SK-N-SH (cell line): Measurements from ENCODE around the gene PRDM10. TPM values are rescaled to one million over a fixed set of nuclear protein-coding genes. Genes with fewer than 3 reads are reported as not detected.
A peak's percentile ranks its signal among the peaks of the same experiment; 100 is the strongest.

Experiments used
- CTCF ChIA-PET: fragments of 300-600, 350-600 bp; formaldehyde crosslinking; extraction: SDS; loops from one replicate; lab custom pipeline; 2021; lab: Yijun Ruan, JAX
- POLR2A ChIA-PET: fragments of 350-600 bp; sonication (Branson Sonifier 250); formaldehyde crosslinking; extraction: SDS; loops from one replicate; lab custom pipeline; 2020; ENCODE audit warnings: antibody characterized with exemption, inconsistent platforms; lab: Yijun Ruan, JAX
- DNase-seq: peaks from one replicate; pipeline ENCODE4 v3.0.0; 2012
- H2AFZ ChIP-seq: fragments of 200-600 bp; sonication (generic); 2 replicates; pipeline ENCODE4 v1.8.1; 2016; ENCODE audit warnings: antibody characterized with exemption, mild to moderate bottlenecking, low read depth
- H3F3A ChIP-seq: fragments of 200-600 bp; sonication (generic); replicated peaks from 2 replicates; pipeline ENCODE3; 2016; ENCODE audit warnings: antibody characterized with exemption, mild to moderate bottlenecking; ENCODE audit not compliant: insufficient read depth
- H3K27ac ChIP-seq, 2 experiments: fragments of 200-500 bp in 1 of 2; fragments of 200-600 bp in 1 of 2; sonication (Bioruptor generic) in 1 of 2; sonication (generic), shearing (Covaris generic) in 1 of 2; 2 replicates each; pipeline versions ENCODE4 v1.5.1 to v1.6.1; 2014 to 2016; ENCODE audit warnings: low read depth in 2 of 2, inconsistent platforms in 1 of 2, low read length in 1 of 2, mild to moderate bottlenecking in 1 of 2, mixed read lengths in 1 of 2
- H3K27me3 ChIP-seq: fragments of 200-600 bp; sonication (generic), shearing (Covaris generic); 2 replicates; pipeline ENCODE4 v1.6.1; 2016; ENCODE audit warnings: mixed run types; ENCODE audit not compliant: insufficient read depth
- H3K36me3 ChIP-seq, 2 experiments: fragments of 200-500 bp in 1 of 2; fragments of 200-600 bp in 1 of 2; sonication (Bioruptor generic) in 1 of 2; sonication (generic) in 1 of 2; replicated peaks in 1 of 2; 2 replicates each; pipeline versions ENCODE3 to v1.5.1; 2014 to 2016; ENCODE audit warnings: low read length in 1 of 2, mild to moderate bottlenecking in 1 of 2; ENCODE audit not compliant: insufficient read depth in 2 of 2, control insufficient read depth in 1 of 2
- H3K4me1 ChIP-seq, 2 experiments: fragments of 200-500 bp in 1 of 2; fragments of 200-600 bp in 1 of 2; sonication (Bioruptor generic) in 1 of 2; sonication (generic), shearing (Covaris generic) in 1 of 2; 2 replicates each; pipeline versions ENCODE4 v1.5.1 to v1.6.1; 2014 to 2016; ENCODE audit warnings: low read depth in 1 of 2, low read length in 1 of 2, mixed run types in 1 of 2; ENCODE audit not compliant: insufficient read depth in 2 of 2, control insufficient read depth in 1 of 2
- H3K4me2 ChIP-seq: fragments of 200-600 bp; sonication (generic), shearing (Covaris generic); 2 replicates; pipeline ENCODE4 v1.6.1; 2017; ENCODE audit warnings: mixed run types
- H3K4me3 ChIP-seq, 2 experiments: fragments of 200-500 bp in 1 of 2; fragments of 200-600 bp in 1 of 2; sonication (Bioruptor generic) in 1 of 2; sonication (generic), shearing (Covaris generic) in 1 of 2; 2 replicates each; pipeline versions ENCODE4 v1.5.1 to v1.8.1; 2014 to 2016; ENCODE audit warnings: low read depth in 2 of 2, inconsistent platforms in 1 of 2, low read length in 1 of 2, mild to moderate bottlenecking in 1 of 2, mixed read lengths in 1 of 2, moderate library complexity in 1 of 2
- H3K79me2 ChIP-seq: fragments of 200-600 bp; sonication (generic); 2 replicates; pipeline ENCODE4 v1.8.1; 2017; ENCODE audit warnings: mild to moderate bottlenecking; ENCODE audit not compliant: insufficient read depth
- H3K9ac ChIP-seq: fragments of 200-600 bp; sonication (generic); 2 replicates; pipeline ENCODE4 v1.6.1; 2017; ENCODE audit warnings: mixed run types
- H3K9me2 ChIP-seq: fragments of 200-600 bp; sonication (generic); 2 replicates; pipeline ENCODE4 v1.6.1; 2017; ENCODE audit warnings: mixed run types
- H3K9me3 ChIP-seq: fragments of 200-600 bp; sonication (generic); 2 replicates; pipeline ENCODE4 v1.6.1; 2017; ENCODE audit warnings: mixed run types, mild to moderate bottlenecking, moderate library complexity
- H4K20me1 ChIP-seq: fragments of 200-600 bp; sonication (generic); 2 replicates; pipeline ENCODE4 v1.6.1; 2017; ENCODE audit warnings: mild to moderate bottlenecking, mixed run types; ENCODE audit not compliant: insufficient read depth
- ELF1 ChIP-seq: IDR thresholded peaks from 2 replicates; pipeline ENCODE4 v1.4.0; 2012
- EP300 ChIP-seq, 2 experiments: IDR thresholded peaks; 2 replicates each; pipeline versions ENCODE4 v1.4.0 to v1.6.1; 2012; ENCODE audit warnings: borderline replicate concordance in 1 of 2, low read depth in 1 of 2, low read length in 1 of 2
- JUND ChIP-seq: IDR thresholded peaks from 2 replicates; pipeline ENCODE4 v1.4.0; 2012
- MAX ChIP-seq: IDR thresholded peaks from 2 replicates; pipeline ENCODE4 v1.4.0; 2012; ENCODE audit warnings: low read depth
- MXI1 ChIP-seq: IDR thresholded peaks from 2 replicates; pipeline ENCODE4 v1.6.1; 2012; ENCODE audit warnings: mild to moderate bottlenecking, low read depth, low read length, improper control_type of control experiment
- NFIC ChIP-seq: IDR thresholded peaks from 2 replicates; pipeline ENCODE4 v1.4.0; 2012; ENCODE audit warnings: borderline replicate concordance
- NRF1 ChIP-seq: IDR thresholded peaks from 2 replicates; pipeline ENCODE4 v1.6.1; 2012; ENCODE audit warnings: low read depth, mild to moderate bottlenecking, low read length
- POLR2AphosphoS5 ChIP-seq: IDR thresholded peaks from 2 replicates; pipeline ENCODE4 v1.6.1; 2012; ENCODE audit warnings: low read depth, low read length
- RAD21 ChIP-seq: IDR thresholded peaks from 2 replicates; pipeline ENCODE4 v1.6.1; 2012; ENCODE audit warnings: mild to moderate bottlenecking, low read length
- REST ChIP-seq: IDR thresholded peaks from 2 replicates; pipeline ENCODE4 v1.6.1; 2012; ENCODE audit warnings: mild to moderate bottlenecking, low read depth, low read length, moderate library complexity
- TAF1 ChIP-seq: IDR thresholded peaks from 2 replicates; pipeline ENCODE4 v1.6.1; 2012; ENCODE audit warnings: low read depth, mild to moderate bottlenecking, low read length, moderate library complexity, borderline replicate concordance
- TEAD4 ChIP-seq: IDR thresholded peaks from 2 replicates; pipeline ENCODE4 v1.4.0; 2012; ENCODE audit warnings: mild to moderate bottlenecking, borderline replicate concordance; ENCODE audit not compliant: insufficient read depth
- YY1 ChIP-seq: IDR thresholded peaks from 2 replicates; pipeline ENCODE4 v1.4.0; 2012; ENCODE audit warnings: low read depth, mild to moderate bottlenecking
- WGBS: methylation state at CpG from one replicate; pipeline ENCODE4 v1.1.6; 2017; ENCODE audit warnings: low lambda C conversion rate; 5-methylcytosine and 5-hydroxymethylcytosine counted together
- polyA plus RNA-seq, 3 experiments: library from polyadenylated mRNA; depleted of rRNA; stranded (reverse); fragments of >200 nt; gene quantifications; 2 replicates each; pipeline ENCODE4 v1.2.3, GENCODE V29; 2012

PRDM10 gene
- polyA plus RNA-seq (2012; rRNA removed), result 1.9 and 2.7 TPM in 2 replicates
- 1.2 and 1.5 TPM in 2 replicates for polyA plus RNA-seq (2012; cell fraction: cytosol; rRNA removed)
- polyA plus RNA-seq (2012; cell fraction: nucleus; rRNA removed), result 7.4 and 13.7 TPM in 2 replicates

GRCh38 chr11:130002352-130002845 is at the start of gene PRDM10:
Gene PRDM10, minus strand, starts transcription at chr11:130002835. Its CDS starts 41,871 bp downstream, at chr11:129960964.
- no peaks in the 10 kb centered on the region for H3K9me3 ChIP-seq
- peak within 1 kb of the TSS; percentile 90 for H2AFZ ChIP-seq
- CTCF ChIA-PET, result interaction anchor here (0.8 to 2.2 kb wide), 4 partner anchors 10 to 130 kb away, joined by 3 to 11 read pairs (median 6); no protein-coding TSS in a partner anchor
- POLR2A ChIA-PET, result interaction anchor here (1.3 to 2.3 kb wide), 8 partner anchors 10 to 130 kb away, joined by 3 to 10 read pairs (median 7); no protein-coding TSS in a partner anchor
- peaks cover 0 to 3% of the 10 kb centered on the region in 2 experiments for H3K36me3 ChIP-seq
- peak within 1 kb of the TSS; percentile 99 to 100 for H3K27ac ChIP-seq
- peaks cover 0 to 3% of the 10 kb centered on the region in 2 experiments; a peak in 3 of 4 replicates for H3K4me1 ChIP-seq
- no peaks in the 10 kb centered on the region; the same call in 1 of the 2 replicates for H4K20me1 ChIP-seq
- DNase-seq, result peak; percentile 98
- H3K9me2 ChIP-seq, result no peaks in the 10 kb centered on the region
- TF ChIP-seq EP300 (IDR thresholded peaks at IDR 0.05; ENCODE audit: borderline replicate concordance in 1 of 2, low read depth in 1 of 2, low read length in 1 of 2) (peak in 1 of 2 experiments; percentile 69; a peak in 1 of 4 replicates), RAD21 (no peak), MAX (peak; percentile 53; the same call in 1 of the 2 replicates), TAF1 (peak; percentile 93), POLR2AphosphoS5 (peak; percentile 65), JUND (peak; percentile 33), MXI1 (0 out of 2 replicates have a peak, but pooled peaks have one; percentile 23), YY1 (peak; percentile 93), NFIC (no peak), REST (no peak)
- H3K79me2 ChIP-seq, result peaks cover 43% of the 10 kb centered on the region
- 0% methylated on average over 18 of the region's 33 CpGs for WGBS
- H3K4me3 ChIP-seq, result peak within 1 kb of the TSS; percentile 69 to 83
- H3K9ac ChIP-seq, result peak within 1 kb of the TSS; percentile 98
- no peaks in the 10 kb centered on the region for H3K27me3 ChIP-seq
- H3F3A ChIP-seq, result peaks cover 21% of the 10 kb centered on the region
- peak within 1 kb of the TSS; percentile 89 for H3K4me2 ChIP-seq

DNA sequence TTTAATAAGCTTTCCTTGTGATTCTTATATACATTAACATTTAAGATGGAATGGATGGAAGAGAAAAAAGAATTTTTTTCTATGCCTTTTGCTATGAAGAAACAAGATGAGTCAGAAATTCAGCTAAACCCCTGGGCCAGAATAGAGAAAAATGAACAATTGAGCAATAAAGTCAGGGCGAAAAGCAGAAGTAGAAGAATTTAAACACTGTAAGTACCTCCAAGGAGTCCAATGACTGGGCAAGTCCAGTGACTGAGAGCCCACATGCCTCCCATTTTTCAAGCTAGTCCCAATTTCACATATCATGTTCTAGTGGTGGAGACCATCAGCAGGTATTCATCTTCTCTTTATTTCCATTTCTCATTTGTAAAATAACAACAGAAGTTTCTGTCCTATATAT is 48.4 kb upstream of the PRDM10 start:
- ChIA-PET CTCF (interaction anchor here (1.3 kb wide), 1 partner anchor 81 kb away, joined by 3 read pairs; no protein-coding TSS in a partner anchor), POLR2A (no interaction called here)
- Histone ChIP-seq H3K79me2 (no peaks in the 10 kb centered on the region), H3K36me3 (no peaks in the 10 kb centered on the region), H3K9ac (no peak overlapping the region), H3F3A (peaks cover 12% of the 10 kb centered on the region), H3K9me3 (peaks cover 3% of the 10 kb centered on the region; the same call in 1 of the 2 replicates), H3K4me2 (no peak overlapping the region), H3K4me1 (peaks cover 2 to 5% of the 10 kb centered on the region in 2 experiments; a peak in 2 of 4 replicates), H4K20me1 (no peaks in the 10 kb centered on the region), H3K27ac (no peak overlapping the region), H3K4me3 (no peak overlapping the region), H3K27me3 (no peaks in the 10 kb centered on the region)
- no peak for DNase-seq
- WGBS, result 88% methylated on average over 1 of the region's 1 CpG
- TF ChIP-seq NRF1 (no peak), TEAD4 (no peak), NFIC (no peak), ELF1 (no peak), EP300 (IDR thresholded peaks at IDR 0.05; ENCODE audit: borderline replicate concordance in 1 of 2, low read depth in 1 of 2, low read length in 1 of 2) (no peak)
- TF ChIP-seq, all 33 proteins: peak for 0
- no peaks in the 10 kb centered on the region for H3K9me2 ChIP-seq
- no peak overlapping the region for H2AFZ ChIP-seq
